Measurements from ENCODE around the gene POMGNT2.
A peak's percentile ranks its signal among the peaks of the same experiment; 100 is the strongest.

POMGNT2 gene

DNA sequence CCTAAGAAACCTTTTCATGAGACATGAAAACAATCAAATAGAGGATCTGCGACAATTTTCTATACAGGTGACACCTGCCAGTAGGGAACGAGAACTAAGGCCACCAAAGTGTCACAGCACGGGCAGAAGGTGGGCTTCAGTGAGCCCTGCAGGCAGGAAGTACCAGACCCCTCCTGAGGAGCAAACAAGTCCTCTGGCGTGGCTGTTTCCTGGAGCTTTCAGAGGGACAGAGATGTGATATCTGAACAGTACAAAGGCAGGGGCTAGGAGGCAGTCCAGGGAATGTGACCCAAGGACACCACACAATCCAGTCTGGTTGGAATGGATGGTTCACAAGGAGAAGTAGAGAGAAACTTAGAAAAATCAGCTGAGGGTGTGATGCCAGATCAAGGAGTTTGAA, 16.8 kb downstream of the POMGNT2 start (continued):
- TF ChIP-seq, protein P1, sequence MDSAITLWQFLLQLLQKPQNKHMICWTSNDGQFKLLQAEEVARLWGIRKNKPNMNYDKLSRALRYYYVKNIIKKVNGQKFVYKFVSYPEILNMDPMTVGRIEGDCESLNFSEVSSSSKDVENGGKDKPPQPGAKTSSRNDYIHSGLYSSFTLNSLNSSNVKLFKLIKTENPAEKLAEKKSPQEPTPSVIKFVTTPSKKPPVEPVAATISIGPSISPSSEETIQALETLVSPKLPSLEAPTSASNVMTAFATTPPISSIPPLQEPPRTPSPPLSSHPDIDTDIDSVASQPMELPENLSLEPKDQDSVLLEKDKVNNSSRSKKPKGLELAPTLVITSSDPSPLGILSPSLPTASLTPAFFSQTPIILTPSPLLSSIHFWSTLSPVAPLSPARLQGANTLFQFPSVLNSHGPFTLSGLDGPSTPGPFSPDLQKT (IDR thresholded peaks at IDR 0.05; ENCODE audit: borderline replicate concordance, low read depth, low read length) = no peak
- TF ChIP-seq ZNF707 (tag by site-specific recombination; IDR thresholded peaks at IDR 0.05) (no peak), ZNF677 (tag by site-specific recombination; IDR thresholded peaks at IDR 0.05) (no peak), ZNF366 (tag by site-specific recombination; conservative IDR thresholded peaks at IDR 0.05) (no peak)
- TF ChIP-seq, protein P2, sequence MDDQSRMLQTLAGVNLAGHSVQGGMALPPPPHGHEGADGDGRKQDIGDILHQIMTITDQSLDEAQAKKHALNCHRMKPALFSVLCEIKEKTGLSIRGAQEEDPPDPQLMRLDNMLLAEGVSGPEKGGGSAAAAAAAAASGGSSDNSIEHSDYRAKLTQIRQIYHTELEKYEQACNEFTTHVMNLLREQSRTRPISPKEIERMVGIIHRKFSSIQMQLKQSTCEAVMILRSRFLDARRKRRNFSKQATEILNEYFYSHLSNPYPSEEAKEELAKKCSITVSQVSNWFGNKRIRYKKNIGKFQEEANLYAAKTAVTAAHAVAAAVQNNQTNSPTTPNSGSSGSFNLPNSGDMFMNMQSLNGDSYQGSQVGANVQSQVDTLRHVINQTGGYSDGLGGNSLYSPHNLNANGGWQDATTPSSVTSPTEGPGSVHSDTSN (CRISPR knock-in tag; IDR thresholded peaks at IDR 0.05) = no peak

- CTCF ChIA-PET = interaction anchor here (0.8 to 3.0 kb wide), 4 partner anchors 13 to 415 kb away, joined by 3 to 12 read pairs (median 5); no protein-coding TSS in a partner anchor
Observed at GRCh38 chr3:43087249-43087776, 18.6 kb downstream of the POMGNT2 start.

DNA sequence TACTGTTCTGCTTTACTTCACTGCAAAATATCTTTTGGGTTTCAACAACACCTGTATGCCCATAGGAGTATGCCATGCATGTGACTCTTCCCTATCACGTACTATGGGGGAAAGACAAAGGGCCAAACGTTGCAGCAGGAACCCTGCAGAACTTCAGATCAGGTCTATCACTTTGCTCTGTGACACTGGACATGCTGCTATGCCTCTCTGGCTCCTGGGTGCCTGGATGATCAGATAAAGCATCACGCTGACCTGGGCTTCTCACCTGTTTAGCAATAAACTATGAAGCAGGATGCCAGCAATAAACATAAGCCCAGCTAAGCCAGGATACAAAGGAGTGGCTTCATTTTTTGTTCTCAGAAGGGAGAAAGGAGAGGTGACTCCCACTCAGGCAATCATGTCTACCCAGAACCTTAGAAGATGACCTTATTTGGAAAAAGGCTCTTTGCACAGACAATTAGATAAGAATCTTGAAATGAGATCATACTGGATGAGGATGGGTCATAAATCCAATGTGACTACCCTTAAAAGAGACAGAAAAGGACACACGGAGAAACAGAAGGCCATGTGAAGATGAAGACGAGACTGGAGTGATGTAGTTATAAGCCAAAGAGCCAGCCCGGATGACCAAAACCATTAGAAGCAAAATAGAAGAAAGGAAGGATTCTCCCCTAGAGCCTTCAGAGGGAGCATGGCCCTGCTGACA, 19.3 kb downstream of the POMGNT2 start:
- TF ChIP-seq ZNF664 (tag by site-specific recombination; IDR thresholded peaks at IDR 0.05) (no peak), ZNF785 (tag by site-specific recombination; IDR thresholded peaks at IDR 0.05) (no peak), ZNF596 (tag by site-specific recombination; IDR thresholded peaks at IDR 0.05) (no peak), ZBTB17 (tag by site-specific recombination; IDR thresholded peaks at IDR 0.05) (no peak), ZNF121 (tag by site-specific recombination; IDR thresholded peaks at IDR 0.05) (no peak), ZFP69B (tag by site-specific recombination; IDR thresholded peaks at IDR 0.05) (no peak), SP7 (tag by site-specific recombination; IDR thresholded peaks at IDR 0.05) (peak; percentile 56), ZNF366 (tag by site-specific recombination; conservative IDR thresholded peaks at IDR 0.05) (peak; percentile 73), SP3 (tag by site-specific recombination; IDR thresholded peaks at IDR 0.05) (0 out of 2 replicates have a peak, but pooled peaks have one; percentile 26), GLI2 (tag by site-specific recombination; IDR thresholded peaks at IDR 0.05; ENCODE audit: borderline replicate concordance, low read depth) (no peak), TSHZ1 (tag by site-specific recombination; IDR thresholded peaks at IDR 0.05; ENCODE audit: borderline replicate concordance) (0 out of 2 replicates have a peak, but pooled peaks have one; percentile 35)
- Histone ChIP-seq H3K4me1 (ENCODE audit: control insufficient read depth, insufficient read depth, low read length) (no peaks in the 10 kb centered on the region; the same call in 1 of the 2 replicates), H3K36me3 (ENCODE audit: control insufficient read depth in 2 of 2, insufficient read depth in 1 of 2, low read length in 2 of 2) (peaks cover 0 to 14% of the 10 kb centered on the region in 2 experiments; a peak in 1 of 3 replicates), H3K9me3 (ENCODE audit: control insufficient read depth, insufficient read depth, low read depth, low read length) (no peaks in the 10 kb centered on the region), H3K27ac (ENCODE audit: extremely low read depth, low read depth, low read length) (no peak overlapping the region), H3K4me3 (ENCODE audit: low read depth, low read length) (no peak overlapping the region)
- CTCF ChIA-PET = interaction anchor here (1.7 to 3.0 kb wide), 3 partner anchors 15 to 125 kb away, joined by 7 to 12 read pairs (median 7); no protein-coding TSS in a partner anchor
- POLR2A ChIA-PET = no interaction called here

More at GRCh38 chr3:43087249-43087776, 18.6 kb downstream of the POMGNT2 start:
- Histone ChIP-seq H3K4me3 (ENCODE audit: low read depth, low read length) (no peak overlapping the region), H3K36me3 (ENCODE audit: control insufficient read depth in 2 of 2, insufficient read depth in 1 of 2, low read length in 2 of 2) (peaks cover 0 to 8% of the 10 kb centered on the region in 2 experiments; a peak in 1 of 3 replicates), H3K9me3 (ENCODE audit: control insufficient read depth, insufficient read depth, low read depth, low read length) (no peaks in the 10 kb centered on the region), H3K27ac (ENCODE audit: extremely low read depth, low read depth, low read length) (no peak overlapping the region), H3K4me1 (ENCODE audit: control insufficient read depth, insufficient read depth, low read length) (no peaks in the 10 kb centered on the region; the same call in 1 of the 2 replicates)
- TF ChIP-seq ZNF248 (tag by site-specific recombination; IDR thresholded peaks at IDR 0.05) (no peak), HOXA7 (CRISPR knock-in tag; IDR thresholded peaks at IDR 0.05; ENCODE audit: borderline replicate concordance) (no peak), ZNF561 (tag by site-specific recombination; IDR thresholded peaks at IDR 0.05; ENCODE audit: borderline replicate concordance) (no peak), ZEB2 (tag by site-specific recombination; IDR thresholded peaks at IDR 0.05) (no peak)
- TF ChIP-seq, protein P1 (IDR thresholded peaks at IDR 0.05; ENCODE audit: borderline replicate concordance, low read depth, low read length) = no peak
- TF ChIP-seq, protein P3, sequence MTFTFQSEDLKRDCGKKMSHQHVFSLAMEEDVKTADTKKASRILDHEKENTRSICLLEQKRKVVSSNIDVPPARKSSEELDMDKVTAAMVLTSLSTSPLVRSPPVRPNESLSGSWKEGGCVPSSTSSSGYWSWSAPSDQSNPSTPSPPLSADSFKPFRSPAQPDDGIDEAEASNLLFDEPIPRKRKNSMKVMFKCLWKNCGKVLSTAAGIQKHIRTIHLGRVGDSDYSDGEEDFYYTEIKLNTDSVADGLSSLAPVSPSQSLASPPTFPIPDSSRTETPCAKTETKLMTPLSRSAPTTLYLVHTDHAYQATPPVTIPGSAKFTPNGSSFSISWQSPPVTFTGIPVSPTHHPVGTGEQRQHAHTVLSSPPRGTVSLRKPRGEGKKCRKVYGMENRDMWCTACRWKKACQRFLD (tag by site-specific recombination; IDR thresholded peaks at IDR 0.05) = no peak
- TF ChIP-seq, protein P4, sequence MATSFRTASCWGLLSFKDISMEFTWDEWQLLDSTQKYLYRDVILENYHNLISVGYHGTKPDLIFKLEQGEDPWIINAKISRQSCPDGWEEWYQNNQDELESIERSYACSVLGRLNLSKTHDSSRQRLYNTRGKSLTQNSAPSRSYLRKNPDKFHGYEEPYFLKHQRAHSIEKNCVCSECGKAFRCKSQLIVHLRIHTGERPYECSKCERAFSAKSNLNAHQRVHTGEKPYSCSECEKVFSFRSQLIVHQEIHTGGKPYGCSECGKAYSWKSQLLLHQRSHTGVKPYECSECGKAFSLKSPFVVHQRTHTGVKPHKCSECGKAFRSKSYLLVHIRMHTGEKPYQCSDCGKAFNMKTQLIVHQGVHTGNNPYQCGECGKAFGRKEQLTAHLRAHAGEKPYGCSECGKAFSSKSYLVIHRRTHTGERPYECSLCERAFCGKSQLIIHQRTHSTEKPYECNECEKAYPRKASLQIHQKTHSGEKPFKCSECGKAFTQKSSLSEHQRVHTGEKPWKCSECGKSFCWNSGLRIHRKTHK (tag by site-specific recombination; IDR thresholded peaks at IDR 0.05) = no peak
- POLR2A ChIA-PET = no interaction called here
